GM21381 (cell line): Measurements from ENCODE around the gene GRIN3A.
A peak's percentile ranks its signal among the peaks of the same experiment; 100 is the strongest.
"Not testable (repeated sequence)": the region's sequence is repeated elsewhere in the genome, so short reads cannot be mapped to it uniquely, and the experiment has no call there.

ENCODE experiments used
- ATAC-seq: cut with Tn5 transposase; IDR thresholded peaks from one replicate; pipeline ENCODE4 v1.9.1; 2021; ENCODE audit warnings: mild to moderate bottlenecking, moderate library complexity; ENCODE audit not compliant: unreplicated experiment

Gene GRIN3A

DNA sequence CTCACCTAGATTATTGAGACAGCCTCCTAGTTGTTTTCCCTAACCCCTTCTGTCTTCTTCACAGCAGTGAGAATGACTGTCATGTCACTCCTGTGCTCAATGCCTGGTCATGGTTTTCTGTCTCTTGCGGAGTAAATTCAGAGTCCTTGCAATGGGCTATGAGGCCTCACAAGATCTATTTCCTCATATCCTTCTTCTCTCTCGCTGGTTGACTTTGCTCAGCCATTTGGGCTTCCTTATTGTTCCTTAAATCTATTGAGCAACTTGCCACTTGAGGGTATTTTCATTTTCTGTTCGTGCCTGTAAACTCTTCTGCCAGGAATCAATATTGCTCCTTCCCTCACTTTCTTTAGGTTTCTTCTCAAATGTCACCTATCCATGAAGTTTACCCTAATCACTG is 152.7 kb downstream of the GRIN3A start:
- ATAC-seq = no peak

DNA sequence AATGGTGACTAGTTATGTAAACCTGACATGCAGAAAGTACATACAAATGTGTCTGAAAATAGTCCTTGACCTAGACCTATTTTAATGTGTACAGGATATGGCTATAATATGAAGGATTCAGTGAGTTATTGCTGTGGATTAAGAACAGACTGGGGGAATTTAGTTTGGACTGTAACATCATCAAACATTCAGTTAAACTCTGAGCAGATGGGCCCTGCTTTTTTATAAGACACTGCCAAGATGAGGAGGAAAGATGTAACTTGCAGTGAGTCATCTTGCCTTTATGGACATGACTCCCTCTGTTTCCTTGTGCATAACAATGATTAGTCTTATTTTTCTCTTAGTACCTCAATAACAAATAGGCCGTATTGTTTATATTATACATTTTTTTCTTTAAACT is 155.9 kb downstream of the GRIN3A start:
- no peak for ATAC-seq

DNA sequence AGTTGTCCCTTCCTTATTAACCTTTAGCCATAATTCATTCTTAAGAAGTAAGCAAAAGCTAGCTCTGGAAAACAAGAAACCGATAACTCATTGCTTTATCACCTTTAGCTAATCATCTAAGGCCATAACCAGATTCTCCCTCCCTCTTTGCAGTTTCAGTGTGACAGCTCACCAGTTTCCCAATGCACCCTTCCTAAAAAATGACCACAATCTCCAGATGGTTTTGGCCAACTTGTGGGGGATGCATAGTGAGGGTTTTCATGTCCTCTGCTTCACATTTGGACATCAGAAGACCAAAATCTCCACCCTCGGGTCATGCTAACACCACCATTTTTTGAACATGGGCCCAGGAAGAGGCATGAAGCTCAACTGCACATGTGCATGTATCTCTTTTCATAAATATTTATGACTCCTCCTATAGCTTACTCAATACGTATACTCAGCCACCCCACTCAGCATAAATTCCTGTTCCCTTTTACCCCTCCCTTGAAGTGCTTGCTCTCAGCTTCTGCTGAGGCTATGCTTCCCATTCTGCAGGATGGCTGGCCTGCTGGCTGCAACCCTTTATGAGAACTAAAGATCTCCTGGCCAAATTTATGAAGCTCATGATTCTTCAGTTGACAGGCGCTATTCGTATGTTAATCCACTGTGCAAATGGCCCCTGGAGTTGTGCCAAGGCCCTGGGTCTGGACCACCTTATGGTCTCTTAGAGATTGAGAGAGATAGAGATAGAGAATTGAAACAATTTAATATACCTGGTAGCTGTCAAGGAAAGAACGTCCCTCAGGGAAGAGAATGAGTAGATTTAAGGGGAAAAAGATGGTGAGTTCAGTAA is 158.5 kb downstream of the GRIN3A start:
- no peak for ATAC-seq

DNA sequence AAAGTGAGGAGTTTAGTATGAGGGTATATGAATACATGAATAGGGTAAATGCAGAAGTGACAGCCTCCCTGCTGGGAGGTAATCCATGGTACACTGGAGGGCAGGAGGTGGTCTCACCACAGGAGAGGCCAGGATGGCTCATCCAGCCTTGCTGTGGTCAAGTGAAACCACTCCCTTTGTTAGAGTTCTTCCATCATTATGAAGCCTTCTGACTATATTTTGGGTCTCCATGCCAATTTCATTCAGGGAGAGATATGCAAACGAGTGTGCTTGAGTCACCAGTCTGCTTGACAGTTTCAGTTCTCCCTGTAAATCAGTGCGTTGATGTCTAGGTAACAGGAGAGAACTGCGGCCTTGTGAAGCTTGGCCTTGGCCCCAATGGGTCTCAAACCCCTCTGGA is 160.1 kb downstream of the GRIN3A start:
- peak; percentile 60 for ATAC-seq

DNA sequence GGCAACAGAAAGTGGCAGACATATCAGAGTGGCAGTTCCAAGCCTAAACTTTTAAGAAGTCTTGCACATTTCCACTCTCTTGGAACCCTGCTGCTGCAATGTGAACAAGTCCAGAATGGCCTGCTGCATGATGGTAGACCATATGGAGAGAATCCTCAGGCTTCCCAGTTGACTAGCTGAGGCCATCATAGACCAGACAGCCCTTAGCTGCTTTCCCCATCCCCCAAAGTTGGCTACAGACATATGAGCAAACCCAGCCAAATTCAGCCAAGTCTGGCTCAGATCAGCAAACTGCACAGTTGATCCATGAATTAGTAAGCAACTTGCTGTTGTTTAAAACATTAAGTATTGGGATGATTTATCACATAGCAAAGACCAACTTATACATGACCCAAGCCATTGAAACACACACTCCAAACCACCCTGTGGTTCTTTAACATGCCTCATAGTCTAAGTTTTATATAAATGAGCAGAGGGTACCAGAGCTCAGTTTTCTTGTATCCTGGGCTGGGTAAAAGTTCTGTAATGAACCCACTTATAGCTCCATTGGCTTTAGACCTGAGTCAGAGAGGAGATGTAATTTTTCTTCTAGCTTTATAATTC is 163.6 kb downstream of the GRIN3A start:
- no peak for ATAC-seq

DNA sequence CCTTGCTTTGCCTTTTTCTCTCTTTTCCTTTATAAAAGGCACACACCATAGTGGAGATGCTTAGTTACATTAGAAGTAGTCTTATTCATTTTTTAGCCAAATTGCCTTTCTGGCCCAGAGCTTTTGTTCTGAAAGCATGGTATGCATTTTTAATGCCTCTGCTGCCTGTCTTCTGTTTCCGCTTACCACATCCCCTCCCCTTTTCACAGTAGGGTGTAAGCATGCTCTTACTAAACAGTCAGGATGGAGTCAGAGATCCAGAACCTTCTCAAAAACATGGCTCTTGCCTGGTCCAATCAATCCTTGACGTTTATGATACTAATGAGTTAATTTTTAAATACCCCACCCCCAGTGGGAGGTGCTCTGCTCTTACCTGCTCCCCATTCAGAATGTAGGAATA is 166.1 kb downstream of the GRIN3A start:
- no peak for ATAC-seq

DNA sequence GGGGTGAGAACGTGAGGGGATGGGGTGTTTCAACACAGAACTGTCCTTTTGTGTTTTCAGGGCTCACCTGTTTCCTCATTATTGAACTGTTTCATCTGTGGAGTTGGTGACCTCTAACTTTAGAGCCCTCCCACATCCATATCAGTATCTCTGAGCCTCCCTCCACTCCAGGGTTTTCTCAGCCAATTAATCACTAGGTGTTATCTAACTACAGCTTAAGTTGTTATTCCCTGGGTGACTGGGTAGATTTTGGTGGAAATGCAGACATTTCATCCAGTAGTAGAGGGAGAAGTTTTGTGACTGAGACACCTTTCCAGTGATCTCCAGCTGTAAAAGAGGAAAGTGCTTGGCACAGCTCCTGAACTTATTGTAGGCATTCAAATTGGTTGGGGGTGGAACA is 167.3 kb downstream of the GRIN3A start:
- no peak for ATAC-seq

DNA sequence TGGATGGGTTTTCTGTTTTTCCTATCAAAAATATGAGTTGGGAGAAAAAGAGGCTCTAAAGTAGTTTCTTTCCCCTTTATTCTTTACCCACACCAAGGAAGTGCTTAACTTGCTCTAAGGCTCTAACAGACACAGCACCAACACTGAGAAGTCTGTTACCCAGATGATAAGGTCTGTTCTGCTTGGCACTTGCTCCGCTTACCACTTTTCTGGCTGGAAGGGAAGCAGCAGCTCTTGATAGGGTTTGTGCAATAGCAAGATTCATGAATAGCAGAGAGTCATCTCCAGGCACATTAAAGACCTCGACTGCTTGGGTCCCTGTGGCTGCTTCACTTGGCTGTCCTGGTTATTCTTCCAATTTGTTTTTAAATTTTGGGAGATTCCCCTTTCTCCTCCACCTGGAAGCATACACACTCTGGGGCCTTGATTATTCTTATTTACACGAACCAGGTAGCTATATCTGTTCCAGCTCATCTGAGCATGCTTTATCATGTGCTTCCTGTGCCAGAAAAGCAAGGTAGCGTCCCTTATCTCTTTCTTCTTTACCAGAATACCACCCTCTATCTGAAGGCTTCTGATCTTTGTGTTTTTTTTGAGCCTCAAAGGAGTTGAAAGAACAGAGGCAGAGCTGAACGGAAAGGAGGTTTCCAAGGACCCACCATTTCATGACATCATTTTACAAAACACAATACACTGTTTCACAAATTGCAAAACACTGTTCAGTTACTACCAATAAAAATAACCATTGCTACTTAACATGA is 168.5 kb downstream of the GRIN3A start:
- no peak for ATAC-seq

DNA sequence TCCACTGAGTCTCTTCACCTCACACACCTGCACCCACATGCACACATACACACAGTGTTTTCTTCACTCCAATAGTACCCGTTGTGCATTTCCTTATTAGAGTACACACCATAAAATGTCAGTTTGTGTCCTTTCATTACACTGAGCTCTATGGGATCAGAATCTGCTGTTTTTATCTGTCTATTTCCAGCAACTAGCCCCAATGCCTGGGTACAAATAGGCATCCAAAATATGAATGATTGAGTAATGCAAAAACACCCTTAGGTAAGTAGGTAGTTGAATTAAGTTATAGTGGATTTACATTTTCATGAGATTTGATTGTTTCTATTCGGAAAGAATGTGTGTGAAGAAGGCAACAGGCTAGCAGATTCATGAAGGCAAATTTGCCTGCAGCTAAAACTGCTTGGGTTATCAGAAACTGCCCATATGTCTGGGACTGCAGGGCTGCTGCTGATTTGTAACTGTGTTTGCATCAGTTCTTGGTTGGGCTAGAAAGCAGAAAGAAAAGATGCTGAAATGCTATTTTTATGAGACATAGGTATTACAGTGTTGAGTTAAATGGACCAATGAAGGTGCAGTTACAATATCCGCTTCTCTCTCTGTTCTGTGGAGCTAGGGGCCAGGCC is 170.6 kb downstream of the GRIN3A start:
- no peak for ATAC-seq

DNA sequence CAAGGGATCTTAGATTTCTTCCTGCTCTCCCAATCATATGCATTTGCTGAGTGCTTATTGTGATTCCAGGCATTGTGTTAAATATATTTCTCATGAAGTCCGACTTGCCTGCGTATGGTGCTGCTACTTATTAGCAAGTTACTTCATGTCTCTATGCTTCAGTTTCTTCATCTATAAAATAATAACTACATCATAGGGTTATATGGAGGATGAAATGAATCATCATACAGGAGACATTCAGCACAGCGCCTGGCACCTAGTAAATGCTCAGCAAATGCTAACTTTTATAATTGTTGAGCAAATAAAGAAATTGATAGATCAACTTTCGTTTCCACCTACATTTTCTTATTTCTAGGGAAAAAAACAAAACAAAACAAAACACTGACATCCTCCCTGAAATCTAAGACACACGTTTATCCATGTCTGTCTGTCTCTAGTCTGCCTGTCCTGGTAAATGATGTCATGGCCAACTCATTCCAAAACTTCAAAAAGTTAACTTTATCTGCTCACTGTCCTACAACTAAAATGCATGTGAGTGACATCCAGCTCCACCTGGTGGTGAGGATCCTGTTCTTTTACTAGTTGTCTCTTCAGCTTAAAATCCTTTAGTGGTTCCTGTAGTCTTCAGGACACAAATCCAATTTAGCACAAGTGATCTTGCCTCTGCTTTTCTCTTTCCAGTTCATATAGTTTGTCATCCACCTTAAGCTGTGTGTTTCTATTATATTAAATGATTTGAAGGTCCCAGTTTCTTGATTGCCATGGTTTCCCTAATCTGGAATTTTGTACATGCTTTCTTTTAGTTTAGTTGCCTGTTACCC is 171.3 kb downstream of the GRIN3A start:
- ATAC-seq = no peak

DNA sequence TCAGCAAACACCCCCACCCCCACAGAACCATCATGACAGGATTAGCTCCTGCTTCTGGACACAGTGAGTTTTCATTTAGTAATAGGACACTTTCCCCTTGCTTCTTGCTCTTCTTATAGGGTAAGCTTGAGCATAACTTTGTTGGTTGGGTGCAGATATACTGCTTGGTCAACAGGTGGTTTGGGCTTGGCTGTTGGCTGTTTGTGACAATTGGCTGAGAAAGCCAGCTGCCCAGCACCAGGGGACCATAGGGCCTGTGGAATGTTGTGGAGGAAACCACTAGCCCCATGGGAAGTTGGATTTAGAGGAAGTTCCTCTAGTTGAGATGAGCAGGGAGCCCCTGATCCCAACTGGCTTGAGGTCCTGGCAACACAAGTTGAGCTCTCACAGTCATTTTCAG is 174.2 kb downstream of the GRIN3A start:
- ATAC-seq = no peak

DNA sequence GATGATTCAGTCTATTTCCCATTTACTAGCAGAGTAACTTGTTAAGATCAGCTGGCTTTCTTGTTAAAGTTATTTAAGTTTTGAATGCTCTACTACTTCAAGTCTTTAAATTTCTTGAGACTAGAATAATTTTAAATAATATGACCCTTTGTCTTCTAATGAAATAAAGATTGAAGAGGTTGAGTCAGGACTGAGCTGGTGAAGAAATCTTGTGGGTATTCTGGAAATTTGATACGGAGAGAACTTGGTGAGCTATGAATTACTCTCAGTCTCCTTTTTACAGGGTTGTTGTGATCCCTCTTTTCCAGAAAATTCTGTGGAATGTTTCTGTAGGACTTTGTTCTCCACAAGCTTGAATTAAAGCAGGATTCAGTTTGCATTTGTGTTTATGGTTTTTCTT is 175.5 kb downstream of the GRIN3A start:
- ATAC-seq = no peak

DNA sequence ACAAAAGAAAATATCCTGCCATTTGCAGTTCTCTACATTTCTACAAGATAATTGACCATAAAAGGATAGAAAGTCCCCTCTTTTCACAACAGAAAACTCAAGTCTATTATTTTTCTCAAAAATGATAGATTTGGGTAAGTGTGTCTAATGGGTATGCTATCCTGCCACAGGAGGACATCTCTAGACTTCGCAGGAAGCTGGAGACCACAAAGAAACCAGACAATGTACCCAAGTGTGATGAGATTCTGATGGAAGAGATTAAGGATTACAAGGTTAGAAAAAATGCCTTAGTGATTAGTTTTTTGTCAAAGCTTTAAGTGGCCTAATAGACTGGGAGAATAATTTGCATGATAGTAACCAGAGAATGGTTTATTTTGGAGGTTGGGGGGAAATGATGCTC is 176.7 kb downstream of the GRIN3A start:
- no peak for ATAC-seq

DNA sequence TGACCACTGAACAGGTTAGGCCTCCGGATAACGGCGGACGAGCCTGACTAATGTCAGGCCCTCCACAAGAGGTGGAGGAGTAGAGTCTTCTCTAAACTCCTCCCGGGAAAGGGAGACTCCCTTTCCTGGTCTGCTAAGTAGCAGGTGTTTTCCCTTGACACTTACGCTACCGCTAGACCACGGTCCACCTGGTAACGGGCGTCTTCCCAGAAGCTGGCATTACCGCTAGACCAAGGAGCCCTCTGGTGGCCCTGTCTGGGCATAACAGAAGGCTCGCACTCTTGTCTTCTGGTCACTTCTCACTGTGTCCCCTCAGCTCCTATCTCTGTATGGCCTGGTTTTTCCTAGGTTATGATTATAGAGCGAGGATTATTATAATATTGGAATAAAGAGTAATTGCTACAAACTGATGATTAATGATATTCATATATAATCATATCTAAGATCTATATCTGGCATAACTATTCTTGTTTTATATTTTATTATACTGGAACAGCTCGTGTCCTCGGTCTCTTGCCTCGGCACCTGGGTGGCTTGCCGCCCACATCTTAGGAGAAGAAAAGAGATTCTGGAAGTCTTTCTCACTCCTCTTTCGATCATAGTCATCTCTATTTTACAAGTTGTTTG is 188.9 kb downstream of the GRIN3A start:
- ATAC-seq = not testable (repeated sequence)

DNA sequence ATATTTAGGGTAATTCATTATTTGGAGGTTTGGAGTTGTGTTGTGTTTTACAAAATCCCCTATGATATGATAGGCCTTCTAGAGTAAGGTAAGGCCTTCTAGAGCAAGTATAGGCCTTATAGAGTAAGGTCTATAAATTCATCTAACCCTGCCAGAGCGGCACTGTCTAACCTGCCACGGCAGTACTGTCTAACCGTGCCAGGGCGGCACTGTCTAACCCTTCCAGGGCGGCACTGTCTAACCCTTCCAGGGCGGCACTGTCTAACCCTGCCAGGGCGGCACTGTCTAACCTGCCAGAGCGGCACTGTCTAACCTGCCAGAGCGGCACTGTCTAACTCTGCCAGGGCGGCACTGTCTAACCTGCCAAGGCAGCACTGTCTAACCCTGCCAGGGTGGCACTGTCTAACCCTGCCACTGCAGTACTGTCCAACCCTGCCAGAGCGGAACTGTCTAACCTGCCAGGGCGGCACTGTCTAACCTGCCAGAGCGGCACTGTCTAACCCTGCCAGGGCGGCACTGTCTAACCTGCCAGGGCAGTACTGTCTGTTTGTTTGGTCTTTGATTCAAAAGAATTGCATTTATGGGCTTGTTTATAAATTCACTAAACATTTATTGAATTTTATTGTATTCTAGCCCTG is 195.2 kb downstream of the GRIN3A start:
- ATAC-seq = no peak

DNA sequence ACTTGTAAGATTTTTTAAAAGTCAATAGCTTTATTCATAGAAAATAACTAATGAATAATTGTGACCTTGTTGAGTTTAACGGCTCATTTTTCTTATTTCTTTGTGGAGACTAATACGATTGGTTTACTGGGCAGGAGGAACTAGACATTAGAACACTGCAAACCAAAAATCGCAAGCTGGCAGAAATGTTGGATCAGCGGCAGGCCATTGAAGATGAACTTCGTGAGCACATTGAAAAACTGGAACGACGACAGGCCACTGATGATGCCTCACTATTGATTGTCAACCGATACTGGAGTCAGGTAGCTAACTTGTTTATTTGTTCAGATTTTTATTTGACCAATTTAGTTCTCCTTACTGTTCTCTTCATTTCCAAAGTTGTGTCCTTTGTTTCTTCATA is 198.4 kb downstream of the GRIN3A start:
- ATAC-seq = no peak

DNA sequence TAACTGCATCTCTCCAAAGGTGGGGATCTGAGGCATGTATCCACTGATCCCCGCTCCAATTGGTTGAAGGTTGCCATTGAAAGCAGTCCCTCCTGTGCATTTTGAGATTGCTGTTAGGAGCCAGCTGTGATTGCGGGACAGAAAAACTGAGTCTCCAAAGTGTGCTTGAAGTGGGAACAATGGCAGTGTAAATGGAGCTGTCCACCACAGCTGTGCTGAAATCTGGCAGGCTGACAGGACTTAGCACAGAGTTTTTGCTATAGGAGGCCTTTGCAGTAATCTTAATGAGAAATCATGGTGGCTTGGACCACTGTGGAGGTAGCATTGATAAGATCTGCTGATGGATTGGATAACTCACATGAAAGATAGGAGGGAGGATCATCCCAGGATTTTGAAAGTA is 201.5 kb downstream of the GRIN3A start:
- no peak for ATAC-seq

DNA sequence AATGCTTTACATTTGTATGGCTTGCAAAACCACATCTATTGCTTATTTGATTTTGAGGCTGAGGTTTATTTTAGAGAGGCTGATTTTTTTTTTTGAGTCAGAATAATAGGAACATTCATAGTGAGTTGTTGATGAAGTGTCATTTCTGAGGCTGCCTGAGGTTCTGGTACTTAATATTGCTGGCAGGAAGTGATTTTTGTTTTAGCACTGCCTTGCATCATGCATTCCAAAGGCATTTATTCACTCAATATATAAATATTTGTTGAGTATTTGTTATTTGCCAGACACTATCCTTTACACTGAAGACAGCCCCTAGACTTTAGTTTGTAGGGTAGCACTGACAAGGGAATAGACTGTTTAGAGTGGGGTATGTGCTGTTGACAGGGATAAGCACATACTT is 202.1 kb downstream of the GRIN3A start:
- no peak for ATAC-seq

DNA sequence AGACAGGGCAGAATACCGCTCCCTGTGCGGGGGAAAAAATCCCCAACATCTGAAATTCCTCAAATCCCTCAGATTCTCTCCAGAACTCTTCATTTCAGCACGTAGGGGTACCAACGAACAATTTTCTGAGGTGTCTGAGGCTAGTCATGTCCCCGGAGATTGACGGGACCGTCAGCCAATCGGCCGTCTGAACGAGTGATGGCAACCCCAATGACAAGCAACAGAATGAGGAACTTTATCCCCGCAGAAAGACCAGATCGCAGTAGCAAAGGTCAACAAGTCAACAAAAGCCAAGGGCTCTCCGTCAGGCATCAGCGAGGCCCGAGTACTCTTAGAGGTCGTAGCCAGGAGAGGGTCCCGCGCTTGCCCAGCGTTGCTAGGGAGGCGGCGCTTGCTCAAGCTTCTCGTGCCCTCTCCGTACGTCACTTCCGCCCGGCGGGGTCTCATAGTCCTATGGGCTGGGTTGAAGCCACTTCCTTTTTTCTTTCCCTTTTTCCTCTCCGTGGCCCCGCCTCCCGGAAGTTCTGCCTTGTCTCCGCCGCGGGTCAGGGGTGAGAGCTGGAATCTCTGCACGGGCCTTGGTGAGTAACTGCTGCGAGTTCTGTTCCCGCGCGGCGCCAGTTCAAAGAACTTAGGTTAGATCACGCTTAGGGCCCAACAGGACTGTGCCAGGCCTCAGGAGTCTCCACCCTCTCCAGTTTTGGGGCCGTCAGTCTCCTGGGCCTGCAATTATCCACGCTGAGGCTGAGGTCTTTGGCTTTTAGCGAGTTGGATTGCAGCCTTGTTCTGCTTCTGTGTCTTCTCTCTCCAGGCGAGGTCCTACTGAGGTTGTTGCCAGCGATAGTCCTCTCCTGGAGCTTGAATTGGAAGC is 204.9 kb downstream of the GRIN3A start, which contains the start of gene RNF20:
Gene RNF20, plus strand, starts transcription at position 520 of the 871 bp plus-strand sequence. CDS start 1,571 bp downstream, outside the sequence.
- peak; percentile 98 for ATAC-seq
